Measurements from ENCODE around the gene NKAIN1.

Gene NKAIN1

GRCh38 chr1:31153423-31153822, 86.3 kb downstream of the NKAIN1 start:
- in situ Hi-C loops (cut with MboI; ENCODE audit: low pct_unique_long_range_greater_than_20kb, low sequenced_read_pairs, unreplicated experiment) = no loop called here
- no peak for DNase-seq (ENCODE audit: low spot score)
- no peak for TF ChIP-seq CTCF (IDR thresholded peaks at IDR 0.05; ENCODE audit: extremely low read depth, insufficient read depth, missing control alignments)

- no peak for DNase-seq (ENCODE audit: low spot score)
- in situ Hi-C loops (cut with MboI; ENCODE audit: low pct_unique_long_range_greater_than_20kb, low sequenced_read_pairs, unreplicated experiment) = no loop called here
These were observed 87.4 kb downstream of the NKAIN1 start for GRCh38 chr1:31152181-31152795.

GRCh38 chr1:31151402-31151801, 88.3 kb downstream of the NKAIN1 start:
- no peak for DNase-seq (ENCODE audit: low spot score)
- TF ChIP-seq CTCF (IDR thresholded peaks at IDR 0.05; ENCODE audit: extremely low read depth, insufficient read depth, missing control alignments) = no peak
- in situ Hi-C loops (cut with MboI; ENCODE audit: low pct_unique_long_range_greater_than_20kb, low sequenced_read_pairs, unreplicated experiment) = no loop called here

More at GRCh38 chr1:31152181-31152795, 87.4 kb downstream of the NKAIN1 start:
- TF ChIP-seq CTCF (IDR thresholded peaks at IDR 0.05; ENCODE audit: extremely low read depth, insufficient read depth, missing control alignments) = no peak

- no peak for TF ChIP-seq CTCF (IDR thresholded peaks at IDR 0.05; ENCODE audit: extremely low read depth, insufficient read depth, missing control alignments)
- in situ Hi-C loops (cut with MboI; ENCODE audit: low pct_unique_long_range_greater_than_20kb, low sequenced_read_pairs, unreplicated experiment) = loop anchor here (25.0 kb wide), 1 partner anchor 111 kb away; no protein-coding TSS in a partner anchor
- no peak for DNase-seq (ENCODE audit: low spot score)
These were observed 91.3 kb downstream of the NKAIN1 start for GRCh38 chr1:31148409-31148808.

- DNase-seq (ENCODE audit: low spot score) = no peak
- in situ Hi-C loops (cut with MboI; ENCODE audit: low pct_unique_long_range_greater_than_20kb, low sequenced_read_pairs, unreplicated experiment) = loop anchor here (25.0 kb wide), 1 partner anchor 108 kb away; no protein-coding TSS in a partner anchor
- no peak for TF ChIP-seq CTCF (IDR thresholded peaks at IDR 0.05; ENCODE audit: extremely low read depth, insufficient read depth, missing control alignments)
These were observed 94.0 kb downstream of the NKAIN1 start for GRCh38 chr1:31145648-31146047.

- no peak for TF ChIP-seq CTCF (IDR thresholded peaks at IDR 0.05; ENCODE audit: extremely low read depth, insufficient read depth, missing control alignments)
- in situ Hi-C loops (cut with MboI; ENCODE audit: low pct_unique_long_range_greater_than_20kb, low sequenced_read_pairs, unreplicated experiment) = loop anchor here (25.0 kb wide), 1 partner anchor 107 kb away; no protein-coding TSS in a partner anchor
- DNase-seq (ENCODE audit: low spot score) = no peak
These were observed 95.2 kb downstream of the NKAIN1 start for GRCh38 chr1:31144442-31144841.

All from GM13977 (cell line).